PC-3 (cell line): Measurements from ENCODE around the gene NELFE.

Experiments used
- CTCF ChIP-seq: fragments of 300-600 bp; sonication (generic); conservative IDR thresholded peaks from 2 replicates; pipeline ENCODE4 v1.5.1; 2017; ENCODE audit warnings: antibody characterized with exemption, low read depth, mild to moderate bottlenecking, low read length
- EZH2 ChIP-seq: fragments of 300-600 bp; sonication (generic); IDR thresholded peaks from one replicate; pipeline ENCODE4 v1.6.1; 2017; ENCODE audit warnings: antibody characterized with exemption, mild to moderate bottlenecking, low read length; ENCODE audit not compliant: unreplicated experiment
- EZH2phosphoT487 ChIP-seq: fragments of 300-600 bp; sonication (generic); IDR thresholded peaks from 2 replicates; pipeline ENCODE4 v1.6.1; 2018; ENCODE audit warnings: mild to moderate bottlenecking, antibody characterized with exemption, low read length, borderline replicate concordance

- TF ChIP-seq CTCF (no peak), EZH2 (no peak), EZH2phosphoT487 (no peak)
These were observed 30.2 kb downstream of the NELFE start for GRCh38 chr6:31928672-31928939.
